Measurements from ENCODE around the gene CASTOR2. TPM values are rescaled to one million over a fixed set of nuclear protein-coding genes. Genes with fewer than 3 reads are reported as not detected.
"Not testable (repeated sequence)": the region's sequence is repeated elsewhere in the genome, so short reads cannot be mapped to it uniquely, and the experiment has no call there.

The CASTOR2 gene
- total RNA-seq, 1 donor from 2014 or later = 43.0 TPM

DNA sequence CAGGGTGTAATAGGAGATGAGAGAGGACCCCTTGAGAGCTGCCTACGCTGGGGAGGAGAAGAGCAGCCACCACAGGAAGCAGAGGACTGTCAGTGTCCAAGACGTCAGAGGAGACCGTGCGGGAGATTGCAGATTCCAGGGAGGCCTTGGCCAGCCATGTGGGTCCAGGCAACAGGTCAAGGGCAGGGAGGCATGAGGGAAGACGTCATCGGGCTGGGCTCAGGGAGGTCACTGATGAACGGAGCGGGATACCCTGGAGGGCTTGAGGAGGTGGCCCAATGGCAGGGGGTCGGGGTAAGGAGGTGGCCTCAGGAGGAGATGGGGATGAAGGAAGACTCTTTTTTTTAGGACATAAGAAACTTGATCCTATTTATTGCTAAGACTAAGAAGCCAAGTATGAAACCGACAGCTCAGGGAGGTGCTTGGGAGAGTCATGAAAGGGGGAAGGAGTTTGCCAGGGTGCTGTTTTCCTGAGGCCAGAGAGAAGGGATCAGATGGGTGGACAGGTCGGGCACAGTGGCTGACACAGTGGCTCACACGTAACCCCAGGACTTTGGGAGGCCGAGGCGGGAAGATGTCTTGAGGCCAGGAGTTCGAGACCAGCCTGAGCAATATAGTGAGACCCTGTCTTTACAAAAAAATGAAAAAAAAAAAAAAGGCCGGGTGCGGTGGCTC is 30.5 kb downstream of the CASTOR2 start:
- DNase-seq = not testable (repeated sequence)

DNA sequence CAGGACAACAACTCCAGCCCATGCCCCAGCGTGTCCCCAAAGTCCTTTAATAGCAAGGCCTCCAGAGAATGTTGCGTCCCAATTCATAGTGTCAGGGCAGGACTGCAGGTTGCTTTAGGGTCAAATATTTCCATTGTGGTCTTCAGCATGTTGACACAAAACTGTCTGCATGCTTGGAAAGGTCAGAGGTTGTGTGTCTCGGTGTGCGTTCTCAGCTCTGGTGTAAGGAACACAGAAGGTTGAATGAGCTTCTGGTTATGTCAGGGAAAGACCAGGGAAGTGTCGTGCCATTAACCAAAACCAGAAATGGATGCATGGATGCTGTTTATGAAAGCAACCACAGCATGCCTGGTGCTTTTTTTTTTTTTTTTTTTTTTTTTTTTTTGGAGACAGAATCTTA is 31.9 kb downstream of the CASTOR2 start:
- not testable (repeated sequence) for DNase-seq

DNA sequence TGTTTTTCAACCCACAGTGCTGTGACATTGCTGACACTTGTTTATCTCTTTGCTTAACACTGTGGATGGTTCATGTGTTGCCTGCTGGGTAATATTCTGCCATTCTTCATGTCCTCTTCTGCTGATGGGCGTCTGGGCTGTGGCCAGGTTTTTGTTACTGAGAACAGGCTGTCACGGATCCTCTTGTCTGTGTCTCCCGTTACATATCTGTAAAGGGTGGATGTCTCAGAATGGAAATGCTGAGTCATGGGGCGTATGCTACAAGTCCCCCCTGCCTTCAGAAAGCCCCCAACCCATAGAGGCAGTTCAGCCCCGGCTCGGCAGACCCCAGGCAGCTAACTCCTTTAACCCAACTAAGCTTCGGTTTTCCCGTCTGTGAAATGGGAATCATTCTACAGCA is 33.3 kb downstream of the CASTOR2 start:
- DNase-seq = peak; percentile 66

DNA sequence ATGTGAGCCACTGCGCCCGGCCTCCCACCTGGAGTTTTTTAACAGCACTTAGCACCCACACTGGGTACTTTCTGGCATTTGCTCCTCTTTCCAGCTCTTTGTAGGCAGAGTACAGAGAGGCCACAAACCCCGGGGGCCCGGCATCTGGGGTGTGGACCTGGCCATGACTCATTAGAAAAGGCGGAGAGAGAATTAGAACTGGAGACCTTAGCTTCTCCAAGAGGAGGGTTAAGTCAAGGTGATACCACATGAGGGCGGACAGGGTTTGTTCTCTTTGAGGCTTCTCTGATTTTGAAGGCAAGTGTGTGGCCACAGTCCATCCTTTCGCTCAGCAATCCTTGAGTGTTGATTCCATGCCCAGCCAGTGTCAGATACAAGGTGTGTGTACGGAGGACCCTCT is 36.9 kb downstream of the CASTOR2 start:
- DNase-seq = not testable (repeated sequence)

DNA sequence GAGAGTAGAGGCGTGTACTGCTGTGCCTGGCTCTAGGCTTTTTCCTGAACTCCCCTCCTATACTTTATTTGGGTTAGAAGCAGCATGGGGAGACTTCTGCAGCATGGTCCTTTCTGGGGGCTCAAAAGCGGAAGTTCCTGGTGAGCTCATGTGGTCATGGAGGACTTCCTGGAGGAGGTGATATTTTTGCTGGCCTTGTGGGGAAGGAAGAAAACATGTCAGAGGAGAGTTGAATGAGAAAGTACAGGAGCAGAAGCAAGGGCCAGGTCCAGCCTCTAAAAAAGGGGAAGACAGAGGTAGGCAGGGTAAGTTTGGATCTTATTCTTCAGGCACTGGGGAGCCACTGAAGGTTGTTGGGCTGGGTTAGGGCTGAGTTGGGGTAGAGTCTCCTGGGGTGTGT is 45.5 kb downstream of the CASTOR2 start:
- DNase-seq = no peak

DNA sequence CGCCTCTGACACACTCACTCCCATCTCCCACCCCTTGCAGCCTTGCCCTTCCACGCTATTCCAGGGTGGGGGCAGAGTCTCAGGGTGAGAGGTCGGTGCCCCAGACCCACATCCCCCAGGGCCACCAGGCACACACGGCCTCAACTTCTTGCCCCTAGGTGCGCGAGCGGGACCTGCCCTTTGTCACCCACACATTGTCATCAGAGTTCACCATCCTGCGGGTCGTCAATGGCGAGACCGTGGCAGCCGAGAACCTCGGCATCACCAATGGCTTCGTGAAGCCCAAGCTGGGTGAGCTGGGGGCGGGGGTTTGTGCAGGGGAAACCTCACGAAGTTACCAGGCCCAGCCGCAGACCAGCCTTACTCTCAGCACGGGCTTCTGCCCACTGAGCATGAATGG is 53.3 kb downstream of the CASTOR2 start:
- DNase-seq = no peak

DNA sequence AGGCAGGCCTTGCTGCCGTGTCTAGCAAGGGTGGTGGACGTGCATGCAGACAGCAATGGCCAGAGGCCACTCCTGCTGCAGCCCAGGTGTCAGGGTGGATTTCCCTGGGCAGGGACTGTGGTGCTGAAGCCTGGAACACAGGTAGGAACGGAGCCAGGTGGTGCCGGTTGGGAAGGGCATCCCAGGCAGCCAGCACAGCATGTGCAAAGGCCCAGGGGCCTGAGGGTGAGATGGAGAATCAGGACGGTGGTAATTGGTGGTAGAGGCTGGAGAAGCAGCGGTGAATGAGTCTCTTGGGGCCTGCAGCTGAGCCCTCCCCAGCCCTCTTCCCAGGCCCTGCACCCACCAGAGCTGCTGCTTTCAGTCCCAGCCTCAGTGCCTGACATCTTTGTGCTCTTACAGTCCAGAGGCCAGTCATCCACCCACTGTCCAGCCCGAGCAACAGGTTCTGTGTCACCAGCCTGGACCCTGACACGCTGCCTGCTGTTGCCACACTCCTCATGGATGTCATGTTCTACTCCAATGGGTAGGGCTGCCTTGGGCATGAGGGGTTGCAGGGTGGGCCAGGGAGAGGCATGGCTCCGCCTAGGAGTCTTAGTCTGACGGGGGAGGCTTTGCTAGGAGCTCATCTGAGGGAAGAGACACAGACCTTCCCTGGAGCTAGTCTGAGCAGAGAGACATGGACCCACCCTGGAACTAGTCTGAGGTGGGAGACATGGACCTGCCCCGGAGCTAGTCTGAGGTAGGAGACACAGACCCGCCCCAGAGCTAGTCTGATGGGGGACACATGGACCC is 54.3 kb downstream of the CASTOR2 start:
- DNase-seq = no peak

DNA sequence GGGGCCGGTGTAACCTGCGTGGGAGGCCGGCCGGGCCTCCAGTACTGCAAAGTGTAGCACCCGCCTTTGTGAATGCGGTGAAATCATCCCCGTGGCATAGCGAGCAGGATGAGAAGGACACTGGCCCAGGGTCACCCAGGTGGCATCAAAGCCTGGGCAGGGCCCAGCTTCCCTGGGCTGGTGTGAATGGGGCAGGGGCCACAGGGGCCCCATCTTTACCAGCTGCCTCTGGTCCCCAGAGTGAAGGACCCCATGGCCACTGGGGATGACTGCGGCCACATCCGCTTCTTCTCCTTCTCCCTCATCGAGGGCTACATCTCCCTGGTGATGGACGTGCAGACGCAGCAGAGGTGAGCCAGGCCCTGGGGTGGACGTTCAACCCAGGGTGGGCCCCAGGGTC is 55.3 kb downstream of the CASTOR2 start:
- no peak for DNase-seq

DNA sequence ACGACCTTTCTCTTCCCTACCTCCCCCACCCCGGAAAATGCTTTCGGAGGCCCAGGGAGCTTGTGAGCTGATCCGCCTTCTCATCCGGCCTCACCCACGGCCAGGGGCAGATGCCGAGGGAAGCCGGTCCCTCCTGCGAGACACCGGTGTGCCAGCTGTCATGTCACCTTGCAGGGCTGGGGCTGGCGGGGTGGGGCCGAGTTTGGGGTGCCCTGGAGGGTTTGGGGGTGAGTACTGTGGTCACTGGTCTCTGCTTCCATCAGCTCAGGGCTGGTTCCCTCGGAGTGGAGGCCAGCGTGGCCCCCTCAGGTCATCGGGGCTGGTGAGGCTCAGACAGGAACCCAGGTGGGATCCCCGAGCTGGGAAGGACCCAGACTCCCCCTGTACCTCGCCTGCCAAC is 60.4 kb downstream of the CASTOR2 start:
- DNase-seq = no peak

DNA sequence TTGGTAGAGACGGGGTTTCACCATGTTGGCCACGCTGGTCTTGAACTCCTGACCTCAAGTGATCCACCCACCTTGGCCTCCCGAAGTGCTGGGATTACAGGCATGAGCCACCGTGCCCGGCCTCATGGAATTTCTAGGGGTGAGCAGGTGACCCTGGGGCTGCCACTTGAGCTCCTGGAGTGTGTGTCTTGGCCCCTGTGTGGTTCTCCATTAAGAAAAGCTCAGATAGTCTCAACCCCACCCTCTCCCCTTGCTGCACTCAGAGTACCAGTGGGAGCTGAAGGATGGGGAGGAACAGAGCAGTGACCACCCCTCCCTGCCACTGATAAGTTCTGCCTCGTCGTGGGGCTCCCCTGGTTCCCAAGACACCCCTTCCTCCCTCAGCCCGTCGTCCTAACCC is 63.8 kb downstream of the CASTOR2 start:
- DNase-seq = no peak

DNA sequence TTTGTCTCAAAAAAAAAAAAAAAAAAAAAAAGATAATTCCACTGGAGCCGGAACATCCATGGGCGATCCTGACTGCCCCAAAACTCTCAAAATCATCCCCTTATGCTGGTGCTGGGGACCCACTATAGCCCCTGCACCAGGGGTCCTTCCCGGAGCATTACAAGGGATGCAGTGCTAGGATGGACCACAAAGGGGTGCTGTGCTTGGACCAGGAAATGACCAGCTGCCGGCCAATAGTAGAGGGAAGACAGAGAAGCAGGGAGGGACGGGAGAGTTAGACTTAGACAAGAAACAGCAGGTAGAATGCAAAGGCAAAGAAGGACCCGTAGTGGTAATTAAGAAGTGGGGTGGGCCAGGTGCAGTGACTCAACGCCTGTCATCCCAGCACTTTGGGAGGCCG is 68.6 kb downstream of the CASTOR2 start:
- no peak for DNase-seq

DNA sequence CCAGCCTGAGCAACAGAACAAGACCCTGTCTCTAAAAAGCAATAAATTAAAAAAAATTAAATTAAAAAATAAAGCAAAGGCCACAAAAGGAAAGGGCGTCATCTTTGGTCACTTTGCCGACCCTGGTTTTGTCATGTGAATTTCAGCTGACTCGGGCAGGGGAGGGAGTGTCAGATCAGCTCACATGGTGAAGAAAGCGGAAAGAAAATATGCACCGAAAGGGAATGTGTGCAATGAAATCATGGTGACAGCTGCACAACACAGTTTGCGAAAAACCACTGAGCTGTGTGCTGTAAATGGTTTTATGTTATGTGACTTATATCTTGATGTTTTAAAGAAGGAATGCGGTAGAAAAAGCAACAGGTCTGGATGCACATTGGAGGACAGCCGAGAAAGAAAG is 69.3 kb downstream of the CASTOR2 start:
- no peak for DNase-seq

DNA sequence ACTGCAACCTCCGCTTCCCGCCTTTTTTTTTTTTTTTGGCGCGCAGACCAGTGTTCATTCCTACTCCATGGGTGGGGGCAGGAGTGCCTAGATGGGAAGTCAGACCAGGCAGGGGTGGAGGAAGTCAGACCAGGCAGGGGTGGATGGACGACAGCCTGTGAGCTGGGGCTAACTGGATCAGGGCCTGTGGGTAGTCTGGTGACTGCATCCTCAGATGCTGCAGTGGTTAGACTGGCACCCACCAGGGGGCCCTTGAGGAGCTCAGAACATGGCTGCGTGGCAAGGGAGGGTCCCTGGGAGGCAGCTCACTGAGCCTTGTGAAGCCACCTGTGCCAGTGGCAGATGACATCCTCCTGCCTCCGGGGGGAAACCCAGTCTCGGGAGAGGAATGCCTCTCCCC is 74.0 kb downstream of the CASTOR2 start:
- DNase-seq = no peak

DNA sequence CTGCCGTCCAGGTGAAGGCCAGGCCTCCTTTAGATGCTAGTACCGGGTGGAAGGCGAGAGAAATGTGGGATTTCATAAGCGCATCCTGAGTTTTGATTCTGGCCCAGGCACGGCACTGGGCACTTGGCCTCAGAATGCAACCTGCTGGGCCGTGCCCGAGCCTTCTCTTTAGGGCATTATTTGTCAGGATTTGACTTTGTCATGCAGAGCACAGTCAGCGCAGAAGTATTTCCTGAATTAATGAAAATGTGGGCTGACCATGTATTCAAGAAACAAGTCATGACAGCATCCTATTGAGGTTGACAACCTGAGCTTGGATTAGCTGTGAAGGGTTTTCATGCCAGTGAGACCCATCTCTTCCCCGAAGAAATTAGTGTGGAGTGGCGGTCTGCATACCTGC is 74.7 kb downstream of the CASTOR2 start:
- DNase-seq = no peak

DNA sequence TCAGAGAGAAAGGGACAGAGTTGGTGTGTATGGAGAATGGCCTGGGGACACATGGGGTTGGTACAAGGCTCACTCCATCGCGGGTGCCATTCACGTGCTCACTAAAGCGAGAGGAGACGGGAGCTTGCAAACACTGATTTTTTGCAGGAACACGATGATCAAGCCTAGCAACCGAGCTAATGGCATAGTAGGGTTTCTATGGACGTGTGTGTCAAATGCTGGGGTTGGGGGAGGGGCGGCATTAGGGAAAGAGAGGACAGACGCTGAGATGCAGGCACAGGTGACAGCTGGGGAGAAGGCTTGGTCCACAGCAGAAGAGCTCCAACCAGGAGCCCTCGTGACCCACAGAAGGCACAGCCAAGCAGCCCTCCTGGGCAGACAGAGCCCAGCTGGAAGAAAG is 75.2 kb downstream of the CASTOR2 start:
- peak; percentile 51 for DNase-seq

DNA sequence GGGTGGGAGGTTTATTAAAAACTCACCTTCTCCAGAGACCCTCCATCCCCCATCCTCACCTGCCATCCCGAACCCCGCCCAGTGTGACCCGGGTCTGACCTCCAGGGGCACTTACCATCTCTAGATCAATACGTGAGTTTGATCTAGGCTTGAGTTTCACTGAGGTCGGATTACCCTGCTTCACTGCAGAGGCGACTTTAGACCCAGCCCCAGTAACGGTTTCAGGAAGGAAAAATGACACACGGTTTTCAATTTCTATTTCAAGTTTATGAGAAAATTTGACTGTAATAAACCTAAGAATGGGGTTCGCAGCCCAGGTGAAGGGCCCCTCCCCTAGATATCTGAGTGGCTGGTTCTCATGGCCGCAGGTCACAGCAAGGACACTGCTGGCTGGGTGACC is 76.0 kb downstream of the CASTOR2 start:
- DNase-seq = no peak

DNA sequence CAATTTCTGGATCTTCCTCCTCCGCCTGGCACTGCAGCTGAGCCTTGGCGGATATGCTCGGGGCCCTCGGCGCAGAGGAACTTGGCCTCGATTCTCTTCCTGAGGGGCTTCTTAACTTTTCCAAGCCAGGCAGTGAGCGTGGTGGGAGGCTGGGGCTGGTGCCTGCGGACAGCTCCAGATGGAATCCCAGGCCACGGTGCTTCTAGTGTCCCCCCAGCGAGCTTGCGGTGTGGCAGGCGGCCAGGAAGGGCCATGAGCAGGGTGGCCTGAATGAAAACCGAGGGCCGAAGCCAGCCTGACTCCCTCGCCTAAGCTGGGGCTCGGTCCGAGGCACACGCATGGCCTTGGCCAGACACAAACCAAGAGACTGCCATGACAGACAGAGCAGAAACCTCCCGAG is 77.8 kb downstream of the CASTOR2 start:
- DNase-seq = peak; percentile 18

DNA sequence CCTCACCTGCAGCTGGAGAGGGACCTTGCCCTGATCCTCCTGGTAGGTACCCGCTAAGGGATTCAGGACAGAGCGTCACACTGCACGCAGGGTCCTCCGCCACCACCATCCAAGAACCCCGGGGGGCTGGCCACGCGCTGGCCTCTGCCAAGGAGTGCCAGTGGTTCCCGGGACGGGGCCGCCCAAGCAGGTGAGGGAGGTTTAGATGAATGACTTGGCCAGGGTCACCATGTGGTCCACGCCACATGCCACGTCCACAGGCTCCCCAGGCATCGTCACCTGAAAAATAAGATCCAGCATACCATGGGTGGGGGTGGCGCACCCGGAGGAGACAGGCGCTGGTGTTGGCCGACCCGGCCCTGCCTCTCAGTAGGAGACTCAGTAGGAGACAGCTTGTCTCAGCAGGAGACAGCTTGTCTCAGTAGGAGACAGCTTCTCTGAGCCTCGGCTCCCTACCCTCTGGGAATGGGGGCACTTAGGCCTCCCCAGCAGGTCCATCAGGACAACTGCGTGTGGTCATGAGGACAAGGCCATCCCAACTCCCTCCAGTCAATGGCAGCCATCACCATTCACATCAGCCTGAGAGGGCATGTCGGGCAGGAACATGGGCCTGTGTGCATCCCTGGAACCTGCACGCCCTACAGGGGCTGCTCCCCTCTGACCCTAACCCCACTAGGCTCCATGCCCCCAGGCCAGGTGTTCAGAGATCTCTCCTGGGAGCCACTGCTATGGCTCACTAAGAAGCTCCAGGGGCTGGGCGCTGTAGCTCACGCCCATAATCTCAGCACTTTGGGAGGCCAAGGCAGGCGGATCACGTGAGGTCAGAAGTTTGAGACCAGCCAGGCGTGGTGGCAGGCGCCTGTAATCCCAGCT is 78.6 kb downstream of the CASTOR2 start:
- DNase-seq = no peak

DNA sequence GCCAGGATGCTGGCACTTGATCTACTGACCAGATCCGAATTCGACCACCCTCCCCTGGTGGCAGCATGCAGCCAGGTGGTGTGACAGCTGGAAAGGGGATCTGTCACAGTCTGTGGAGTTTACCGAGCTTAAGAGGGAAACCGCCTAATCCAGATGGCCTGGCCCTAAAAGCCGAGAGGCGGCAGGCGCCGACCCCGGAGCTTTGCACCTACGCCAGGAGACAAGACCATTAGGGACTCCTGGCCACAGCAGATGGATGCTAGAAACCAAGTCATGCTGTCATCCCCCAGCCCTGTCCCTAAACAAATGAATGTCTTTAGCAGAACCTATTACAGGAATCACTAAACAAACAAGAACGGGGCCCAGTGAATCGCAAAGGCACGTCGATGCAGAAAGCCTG is 81.4 kb downstream of the CASTOR2 start:
- DNase-seq = no peak

DNA sequence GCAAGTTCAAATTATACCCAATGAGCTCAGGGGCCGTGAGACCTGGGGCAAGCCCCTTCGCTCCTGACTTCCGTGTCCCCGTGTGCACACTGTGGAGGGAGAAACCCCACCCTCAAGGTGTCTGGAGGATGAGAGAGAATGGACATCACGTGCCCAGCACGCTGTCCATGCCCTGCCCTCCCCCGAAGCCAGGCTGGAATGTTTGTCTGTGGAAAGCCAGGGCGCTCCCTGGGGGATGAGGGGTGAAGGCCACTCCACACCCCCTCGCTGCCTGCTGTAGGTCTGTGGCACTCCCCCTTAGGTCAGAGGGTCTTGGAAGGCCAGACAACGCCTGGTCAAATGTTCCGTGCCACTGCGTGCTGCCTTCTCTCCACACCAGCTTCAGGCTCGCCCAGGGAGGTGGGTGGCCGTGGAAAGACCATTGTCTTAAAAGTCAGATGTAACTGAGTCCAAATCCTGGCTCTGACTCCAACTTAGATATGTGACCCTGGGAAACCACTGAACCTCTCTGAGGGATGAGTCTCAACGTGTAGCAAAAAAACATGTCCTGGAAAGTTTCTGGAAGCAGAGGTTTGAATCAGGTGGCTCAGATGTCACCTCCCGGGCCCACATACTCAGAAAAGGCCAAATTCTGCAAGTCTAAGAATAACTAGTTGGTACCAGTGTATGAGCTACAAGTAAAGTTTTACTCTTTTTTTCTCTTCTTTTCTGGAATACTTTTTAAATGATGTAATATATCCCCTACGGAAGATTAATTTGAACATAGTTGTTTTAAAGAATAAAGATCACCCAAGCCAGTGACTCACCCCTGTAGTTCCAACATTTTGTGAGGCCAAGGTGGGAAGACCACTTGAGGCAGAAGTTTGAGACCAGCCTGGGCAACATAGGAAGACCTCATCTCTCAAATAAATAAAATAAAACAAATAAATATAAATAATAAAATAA is 84.2 kb downstream of the CASTOR2 start:
- DNase-seq = no peak

DNA sequence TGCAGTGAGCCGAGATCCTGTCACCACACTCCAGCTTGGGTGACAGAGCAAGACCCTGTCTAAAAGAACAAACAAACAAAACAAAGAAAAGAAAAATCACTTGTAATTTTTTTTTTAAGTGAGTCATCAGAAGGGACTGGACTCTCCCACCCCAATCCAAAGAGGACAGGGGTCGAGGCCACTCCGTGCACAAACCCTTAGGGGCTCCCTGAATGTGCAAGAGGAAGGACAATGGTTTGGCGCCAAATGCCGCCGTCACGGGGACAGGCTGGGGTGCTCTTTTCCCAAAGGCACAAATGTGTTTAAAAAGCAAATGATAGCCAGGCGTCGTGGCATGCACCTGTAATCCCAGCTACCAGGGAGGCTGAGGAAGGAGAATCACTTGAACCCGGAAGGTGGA is 85.3 kb downstream of the CASTOR2 start:
- no peak for DNase-seq

DNA sequence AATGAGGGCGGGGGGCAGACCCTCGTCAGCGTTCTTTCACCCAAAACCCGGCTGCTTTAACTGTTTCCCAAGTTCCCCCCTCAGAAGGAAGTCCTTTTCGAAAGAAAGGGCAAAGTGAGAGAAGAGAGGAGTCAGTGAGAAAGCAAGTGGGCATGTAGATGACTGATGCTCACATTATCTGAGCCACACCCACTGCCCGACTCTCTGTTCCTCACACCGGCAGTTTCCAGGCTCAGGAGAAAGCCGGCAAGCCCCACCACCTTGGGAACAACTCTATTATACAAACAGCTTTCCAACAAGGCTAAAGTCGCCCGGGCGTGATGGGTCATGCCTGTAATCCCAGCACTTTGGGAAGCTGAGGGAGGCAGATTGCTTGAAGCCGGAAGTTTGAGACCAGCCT is 86.0 kb downstream of the CASTOR2 start:
- no peak for DNase-seq
